GM18858 (cell line): ENCODE data around the gene SRF.

Source experiments
- ATAC-seq: cut with Tn5 transposase; IDR thresholded peaks from one replicate; pipeline ENCODE4 v1.9.1; 2021; ENCODE audit not compliant: unreplicated experiment

Gene SRF

GRCh38 chr6:43207286-43207685 lies 36.2 kb downstream of the SRF start:
- ATAC-seq: no peak

- ATAC-seq: no peak
These were observed 40.9 kb downstream of the SRF start for GRCh38 chr6:43211955-43212354.

GRCh38 chr6:43213431-43213830 lies 42.4 kb downstream of the SRF start:
- no peak for ATAC-seq

- ATAC-seq: no peak
These were observed 44.0 kb downstream of the SRF start for GRCh38 chr6:43215066-43215465.

GRCh38 chr6:43216200-43216599 lies 45.1 kb downstream of the SRF start:
- no peak for ATAC-seq

GRCh38 chr6:43217351-43217750 lies 46.3 kb downstream of the SRF start:
- ATAC-seq: no peak

- no peak for ATAC-seq
These were observed 48.0 kb downstream of the SRF start for GRCh38 chr6:43219119-43219518.

GRCh38 chr6:43219814-43220213 lies 48.7 kb downstream of the SRF start:
- ATAC-seq: no peak

- no peak for ATAC-seq
These were observed 49.4 kb downstream of the SRF start for GRCh38 chr6:43220439-43220951.

- ATAC-seq: no peak
These were observed 50.2 kb downstream of the SRF start for GRCh38 chr6:43221046-43221972.

- ATAC-seq: no peak
These were observed 51.5 kb downstream of the SRF start for GRCh38 chr6:43222418-43223059.

GRCh38 chr6:43223175-43223574 lies 52.1 kb downstream of the SRF start:
- ATAC-seq: no peak

- ATAC-seq: no peak
These were observed 55.3 kb downstream of the SRF start for GRCh38 chr6:43226192-43226851.

- ATAC-seq: peak; percentile 50
These were observed 58.1 kb downstream of the SRF start, which contains the start of gene DNPH1 for GRCh38 chr6:43228951-43229802. Gene DNPH1, minus strand, starts transcription at chr6:43229481. Its CDS starts 25 bp downstream, at chr6:43229456.

- no peak for ATAC-seq
These were observed 58.9 kb downstream of the SRF start for GRCh38 chr6:43229803-43230620.

- ATAC-seq: no peak
These were observed 60.0 kb downstream of the SRF start for GRCh38 chr6:43231053-43231452.
